Ovary (tissue), 9 donors: ENCODE results near the gene CNKSR3. TPM values are rescaled to one million over a fixed set of nuclear protein-coding genes. Genes with fewer than 3 reads are reported as not detected.

ENCODE experiments used
- DNase-seq, 5 donors: peaks; one replicate each; pipeline ENCODE4 v3.0.0-alpha.2; 2019 to 2020
- H3K27ac ChIP-seq, 2 donors: fragments of 200-600 bp; one replicate each; pipeline versions ENCODE4 v1.5.1 to v1.8.0; 2019 to 2022
- H3K27me3 ChIP-seq: fragments of 200-600 bp; one replicate; pipeline ENCODE4 v1.8.0; 2022
- H3K36me3 ChIP-seq: fragments of 200-600 bp; sonication (generic); one replicate; pipeline ENCODE4 v1.5.1; 2019
- H3K4me1 ChIP-seq: one replicate; pipeline ENCODE4 v1.8.1; 2013; ENCODE audit warnings: mild to moderate bottlenecking, moderate library complexity; ENCODE audit not compliant: insufficient read depth
- H3K4me3 ChIP-seq: fragments of 200-600 bp; sonication (generic); one replicate; pipeline ENCODE4 v1.5.1; 2017
- H3K9me3 ChIP-seq, 2 donors: fragments of 200-600 bp in 1 of 2; sonication (generic) in 1 of 2; one replicate each; pipeline versions ENCODE4 v1.5.1 to v1.8.1; 2013 to 2019; ENCODE audit warnings: mild to moderate bottlenecking in 1 of 2, moderate library complexity in 1 of 2
- EP300 ChIP-seq: sonication (generic); formaldehyde crosslinking; IDR thresholded peaks from one replicate; pipeline ENCODE4 v1.6.1; 2017; ENCODE audit warnings: antibody characterized with exemption
- POLR2A ChIP-seq: fragments of 450-650 bp; IDR thresholded peaks from one replicate; pipeline ENCODE4 v1.6.1; 2017; ENCODE audit warnings: antibody characterized with exemption, mild to moderate bottlenecking, moderate library complexity
- WGBS, 3 donors: extraction: QIAGEN DNeasy Blood & Tissue Kit in 1 of 3; methylation state at CpG; one replicate each; pipeline versions ENCODE4 v1.1.5 to v1.1.7; 2013 to 2017; 5-methylcytosine and 5-hydroxymethylcytosine counted together
- intact Hi-C, 4 donors: fragments of 100-400 bp; cut with DNase I; formaldehyde crosslinking; loops; one replicate each; pipeline versions ENCODE4 v1.11.0 to v1.15.1; 2022 to 2023
- polyA plus RNA-seq, 2 donors: library from polyadenylated mRNA; stranded (reverse); fragments of 200-250 nt in 1 of 2; fragments of 350-450 nt in 1 of 2; fragmentation: Illumina TruSeq in 1 of 2; extraction: RNeasy Lipid Tissue Mini Kit (QIAGEN cat#74804) in 1 of 2; gene quantifications; one replicate each; pipeline ENCODE4 v1.2.3, GENCODE V29; 2013 to 2014
- total RNA-seq, 7 donors: library from RNA; depleted of rRNA in 2 of 7; stranded (reverse); fragments of >200 nt in 2 of 7; fragmentation: NEBNext Ultra II Directional in 3 of 7; extraction: Animal tissue kit (Norgen Biotek cat#: 25700) in 3 of 7; gene quantifications; one replicate each; pipeline versions ENCODE4 v1.1.0 to v1.2.4, GENCODE V29; 2016 to 2023
- TF ChIP-seq, protein P1 (sequence below), 3 donors: fragments of 450-650 bp in 2 of 3; fragments of 200-600 bp in 1 of 3; IDR thresholded peaks; one replicate each; pipeline versions ENCODE4 v1.5.1 to v1.8.0; 2016 to 2022; ENCODE audit warnings: antibody characterized with exemption in 3 of 3, mild to moderate bottlenecking in 1 of 3
- donor health status: DM: no; HTN: no; CAD: no; lungs with moderate emphysema.
- donor health status: DM: no; HTN: no; CAD: no.
- donor health status: Bipolar disorder and iron deficiency.
- donor health status: DM: yes; HTN: yes; CAD: no.
- donor health status: DM: no; HTN: no; CAD: no.
- donor health status: DM: yes; HTN: yes; CAD: no.

The CNKSR3 gene
- total and polyA plus RNA-seq, 9 donors = 8.6 to 16.7 (median 13.4) TPM

DNA sequence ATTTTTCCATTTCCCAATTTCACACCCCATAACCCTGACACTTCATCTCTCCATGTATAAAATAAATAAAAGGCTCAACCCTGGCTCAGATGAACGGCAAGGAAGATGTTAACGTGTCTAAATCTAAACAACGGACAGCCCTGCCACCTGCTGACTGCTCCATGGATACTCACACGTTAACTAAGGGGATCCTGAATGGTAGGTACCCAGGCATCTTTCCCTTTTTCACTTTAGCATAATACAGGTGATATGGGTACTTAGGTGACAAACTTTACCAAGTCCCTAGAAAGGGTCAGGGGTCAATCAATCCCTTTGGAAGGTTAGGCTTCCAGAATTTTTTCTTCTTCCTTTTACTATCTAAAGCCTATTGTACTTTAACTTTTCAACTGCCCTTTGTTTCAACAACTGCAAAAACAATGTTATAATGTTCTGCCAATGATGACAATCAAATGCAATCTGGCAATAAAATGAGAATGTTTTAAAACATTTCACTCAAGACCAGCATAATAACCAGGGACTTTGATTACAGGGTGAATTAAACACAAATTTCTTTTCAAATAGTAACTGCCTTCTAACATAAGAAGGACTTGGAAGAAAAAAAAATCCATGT, 101.5 kb downstream of the CNKSR3 start:
- H3K9me3 ChIP-seq = no peaks in the 10 kb centered on the region
- no peak overlapping the region for H3K4me3 ChIP-seq
- 24 to 34% (median 25%) methylated on average over 4 of the region's 4 CpGs for WGBS, 3 donors
- peak in 1 of 5 donors; percentile 41 for DNase-seq
- TF ChIP-seq, protein P1, sequence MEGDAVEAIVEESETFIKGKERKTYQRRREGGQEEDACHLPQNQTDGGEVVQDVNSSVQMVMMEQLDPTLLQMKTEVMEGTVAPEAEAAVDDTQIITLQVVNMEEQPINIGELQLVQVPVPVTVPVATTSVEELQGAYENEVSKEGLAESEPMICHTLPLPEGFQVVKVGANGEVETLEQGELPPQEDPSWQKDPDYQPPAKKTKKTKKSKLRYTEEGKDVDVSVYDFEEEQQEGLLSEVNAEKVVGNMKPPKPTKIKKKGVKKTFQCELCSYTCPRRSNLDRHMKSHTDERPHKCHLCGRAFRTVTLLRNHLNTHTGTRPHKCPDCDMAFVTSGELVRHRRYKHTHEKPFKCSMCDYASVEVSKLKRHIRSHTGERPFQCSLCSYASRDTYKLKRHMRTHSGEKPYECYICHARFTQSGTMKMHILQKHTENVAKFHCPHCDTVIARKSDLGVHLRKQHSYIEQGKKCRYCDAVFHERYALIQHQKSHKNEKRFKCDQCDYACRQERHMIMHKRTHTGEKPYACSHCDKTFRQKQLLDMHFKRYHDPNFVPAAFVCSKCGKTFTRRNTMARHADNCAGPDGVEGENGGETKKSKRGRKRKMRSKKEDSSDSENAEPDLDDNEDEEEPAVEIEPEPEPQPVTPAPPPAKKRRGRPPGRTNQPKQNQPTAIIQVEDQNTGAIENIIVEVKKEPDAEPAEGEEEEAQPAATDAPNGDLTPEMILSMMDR (IDR thresholded peaks at IDR 0.05) = peak in 1 of 3 donors; percentile 17
- TF ChIP-seq POLR2A = no peak
- TF ChIP-seq EP300 = no peak
- H3K36me3 ChIP-seq = no peaks in the 10 kb centered on the region
- H3K27me3 ChIP-seq = no peaks in the 10 kb centered on the region
- peaks cover 13% of the 10 kb centered on the region for H3K4me1 ChIP-seq
- H3K27ac ChIP-seq = peak overlapping the region in 1 of 2 donors; percentile 81
- intact Hi-C loops = loop anchor here in 1 of 4 donors (10.0 kb wide), 1 partner anchor 254 kb away; no protein-coding TSS in a partner anchor

DNA sequence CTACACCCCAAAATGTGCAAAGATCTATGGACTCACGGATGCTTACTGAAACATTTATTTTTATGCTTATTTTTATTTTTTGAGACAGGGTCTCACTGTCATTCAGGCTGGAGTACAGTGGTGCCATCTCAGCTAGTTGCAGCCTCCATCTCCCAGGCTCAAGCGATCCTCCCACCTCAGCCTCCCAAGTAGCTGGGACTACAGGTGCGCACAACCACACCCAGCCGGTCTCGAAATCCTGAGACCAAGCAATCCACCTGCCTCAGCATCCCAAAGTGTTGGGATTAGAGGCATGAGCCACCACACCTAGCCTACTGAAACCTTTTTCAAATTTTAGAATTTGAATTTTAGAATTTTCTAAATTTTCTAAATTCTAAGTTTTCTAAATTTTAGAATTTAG, 103.0 kb downstream of the CNKSR3 start:
- H3K4me3 ChIP-seq = no peak overlapping the region
- peaks cover 14% of the 10 kb centered on the region for H3K4me1 ChIP-seq
- intact Hi-C loops = loop anchor here in 1 of 4 donors (10.0 kb wide), 1 partner anchor 253 kb away; no protein-coding TSS in a partner anchor
- H3K9me3 ChIP-seq = no peaks in the 10 kb centered on the region
- WGBS, 3 donors = 94 to 99% (median 96%) methylated on average over 5 of the region's 5 CpGs
- no peaks in the 10 kb centered on the region for H3K27me3 ChIP-seq
- DNase-seq = no peak
- H3K27ac ChIP-seq = no peak overlapping the region
- H3K36me3 ChIP-seq = no peaks in the 10 kb centered on the region
- TF ChIP-seq, protein P1 (IDR thresholded peaks at IDR 0.05) = no peak
- TF ChIP-seq POLR2A = no peak
- no peak for TF ChIP-seq EP300

DNA sequence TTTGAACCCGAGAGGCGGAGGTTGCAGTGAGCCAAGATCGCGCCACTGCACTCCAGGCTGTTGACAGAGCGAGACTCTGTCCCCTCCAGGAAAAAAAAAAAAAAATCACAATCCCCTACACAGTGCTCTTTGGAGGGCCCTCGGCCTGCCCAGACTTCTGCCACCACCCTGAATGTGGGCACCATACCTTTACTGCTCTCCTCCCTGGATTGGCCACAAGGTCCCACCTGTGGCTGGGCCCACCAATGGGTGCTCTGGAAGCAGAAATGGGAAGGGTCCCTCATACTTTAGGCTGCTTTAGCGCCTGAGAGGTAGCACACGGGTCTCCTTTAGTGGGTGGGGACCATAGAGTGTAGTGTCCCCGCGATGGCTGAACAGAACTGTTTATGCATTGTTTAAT, 103.6 kb downstream of the CNKSR3 start:
- TF ChIP-seq, protein P1 (IDR thresholded peaks at IDR 0.05) = no peak
- TF ChIP-seq EP300 (no peak), POLR2A (no peak)
- DNase-seq = no peak

DNA sequence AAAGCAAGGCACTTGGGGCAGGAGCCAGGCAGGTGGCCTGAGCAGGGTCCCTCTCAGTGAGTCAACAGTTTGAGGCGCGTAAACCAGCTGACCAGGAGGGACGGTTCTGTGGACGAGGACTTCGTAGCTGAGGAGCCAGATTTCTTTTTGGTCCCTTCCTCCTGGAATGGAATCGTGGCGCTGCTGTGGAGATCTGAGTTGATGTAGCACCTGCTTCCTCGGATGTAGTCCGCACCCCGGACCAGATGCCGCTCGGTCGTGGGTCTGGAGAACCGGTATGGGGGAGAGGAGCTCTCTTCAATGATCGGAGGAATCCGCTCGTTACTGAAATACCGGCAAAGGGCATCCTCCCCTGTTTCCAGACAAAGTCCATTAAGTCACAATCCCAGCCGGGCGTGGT, 104.2 kb downstream of the CNKSR3 start:
- no peaks in the 10 kb centered on the region for H3K9me3 ChIP-seq
- no peak overlapping the region for H3K27ac ChIP-seq
- no peak overlapping the region for H3K4me3 ChIP-seq
- no peaks in the 10 kb centered on the region for H3K36me3 ChIP-seq
- no peak for TF ChIP-seq POLR2A
- no peak for TF ChIP-seq EP300
- peaks cover 14% of the 10 kb centered on the region for H3K4me1 ChIP-seq
- no peaks in the 10 kb centered on the region for H3K27me3 ChIP-seq
- no peak for DNase-seq
- intact Hi-C loops = loop anchor here in 1 of 4 donors (10.0 kb wide), 1 partner anchor 252 kb away; no protein-coding TSS in a partner anchor
- 92 to 95% (median 93%) methylated on average over 20 of the region's 20 CpGs for WGBS, 3 donors

More for the DNA sequence above, 103.6 kb downstream of the CNKSR3 start:
- intact Hi-C loops = loop anchor here in 1 of 4 donors (10.0 kb wide), 1 partner anchor 252 kb away; no protein-coding TSS in a partner anchor
- Histone ChIP-seq H3K27ac (no peak overlapping the region), H3K36me3 (no peaks in the 10 kb centered on the region), H3K4me3 (no peak overlapping the region), H3K27me3 (no peaks in the 10 kb centered on the region), H3K9me3 (no peaks in the 10 kb centered on the region), H3K4me1 (peaks cover 14% of the 10 kb centered on the region)
- WGBS, 3 donors = 95 to 98% (median 97%) methylated on average over 10 of the region's 10 CpGs
